ENCODE results near the gene GMDS.

Gene GMDS

GRCh38 chr6:1858196-1858595 is 387.2 kb downstream of the GMDS start:
- Histone ChIP-seq H3K4me3 (ENCODE audit: low read length) (no peak overlapping the region), H3K9ac (ENCODE audit: low read length) (no peak overlapping the region), H3K27ac (ENCODE audit: low read length) (no peak overlapping the region), H3K4me1 (ENCODE audit: low read length) (no peaks in the 10 kb centered on the region), H3K79me2 (ENCODE audit: low read length) (no peaks in the 10 kb centered on the region), H3F3A (ENCODE audit: insufficient read depth, low read length) (no peaks in the 10 kb centered on the region), H3K27me3 (replicated peaks; ENCODE audit: insufficient read depth, low read length) (no peaks in the 10 kb centered on the region), H3K9me3 (replicated peaks; ENCODE audit: insufficient read depth, low read length) (no peaks in the 10 kb centered on the region), H3K9me2 (replicated peaks; ENCODE audit: insufficient read depth, low read length) (no peaks in the 10 kb centered on the region), H3K36me3 (replicated peaks; ENCODE audit: insufficient read depth, low read length) (no peaks in the 10 kb centered on the region), H2AFZ (ENCODE audit: low read length) (no peak overlapping the region), H4K20me1 (ENCODE audit: insufficient read depth, low read length) (no peaks in the 10 kb centered on the region), H3K4me2 (ENCODE audit: low read depth, low read length) (no peak overlapping the region)
- TF ChIP-seq EZH2 (optimal IDR thresholded peaks at IDR 0.05; ENCODE audit: low read depth, low read length) (no peak), EZH2phosphoT487 (IDR thresholded peaks at IDR 0.05; ENCODE audit: low read length) (no peak), CTCF (IDR thresholded peaks at IDR 0.05; ENCODE audit: low read length) (no peak)
- DNase-seq: no peak

DNA sequence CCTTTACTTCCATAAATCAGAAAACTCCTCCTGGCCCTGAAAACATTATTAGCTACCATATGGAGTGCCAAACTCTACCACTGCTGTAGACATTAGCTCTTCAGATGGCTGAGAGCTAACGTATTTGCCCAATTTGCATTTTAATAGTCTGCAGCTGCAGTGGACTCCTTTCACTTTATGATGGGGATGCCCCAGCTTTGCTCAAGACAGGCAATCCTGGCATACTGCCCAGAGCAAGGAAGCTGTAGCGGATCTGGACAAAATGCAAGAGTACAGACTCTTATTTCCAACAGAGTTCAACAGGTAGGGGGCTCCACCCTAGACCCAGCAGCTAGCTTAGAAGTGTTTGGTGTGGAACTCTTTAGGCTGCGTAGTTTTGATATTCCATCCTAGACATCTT is 389.0 kb downstream of the GMDS start:
- no peaks in the 10 kb centered on the region for H3K27me3 ChIP-seq (replicated peaks; ENCODE audit: insufficient read depth, low read length)
- no peak overlapping the region for H3K4me2 ChIP-seq (ENCODE audit: low read depth, low read length)
- H4K20me1 ChIP-seq (ENCODE audit: insufficient read depth, low read length): no peaks in the 10 kb centered on the region
- H3F3A ChIP-seq (ENCODE audit: insufficient read depth, low read length): no peaks in the 10 kb centered on the region
- H3K36me3 ChIP-seq (replicated peaks; ENCODE audit: insufficient read depth, low read length): no peaks in the 10 kb centered on the region
- H3K79me2 ChIP-seq (ENCODE audit: low read length): no peaks in the 10 kb centered on the region
- no peaks in the 10 kb centered on the region for H3K4me1 ChIP-seq (ENCODE audit: low read length)
- H3K4me3 ChIP-seq (ENCODE audit: low read length): no peak overlapping the region
- no peaks in the 10 kb centered on the region for H3K9me3 ChIP-seq (replicated peaks; ENCODE audit: insufficient read depth, low read length)
- no peak overlapping the region for H2AFZ ChIP-seq (ENCODE audit: low read length)
- H3K27ac ChIP-seq (ENCODE audit: low read length): no peak overlapping the region
- TF ChIP-seq EZH2 (optimal IDR thresholded peaks at IDR 0.05; ENCODE audit: low read depth, low read length): no peak
- no peak for TF ChIP-seq EZH2phosphoT487 (IDR thresholded peaks at IDR 0.05; ENCODE audit: low read length)
- TF ChIP-seq CTCF (IDR thresholded peaks at IDR 0.05; ENCODE audit: low read length): no peak
- peak; percentile 63 for DNase-seq
- no peak overlapping the region for H3K9ac ChIP-seq (ENCODE audit: low read length)
- H3K9me2 ChIP-seq (replicated peaks; ENCODE audit: insufficient read depth, low read length): no peaks in the 10 kb centered on the region

DNA sequence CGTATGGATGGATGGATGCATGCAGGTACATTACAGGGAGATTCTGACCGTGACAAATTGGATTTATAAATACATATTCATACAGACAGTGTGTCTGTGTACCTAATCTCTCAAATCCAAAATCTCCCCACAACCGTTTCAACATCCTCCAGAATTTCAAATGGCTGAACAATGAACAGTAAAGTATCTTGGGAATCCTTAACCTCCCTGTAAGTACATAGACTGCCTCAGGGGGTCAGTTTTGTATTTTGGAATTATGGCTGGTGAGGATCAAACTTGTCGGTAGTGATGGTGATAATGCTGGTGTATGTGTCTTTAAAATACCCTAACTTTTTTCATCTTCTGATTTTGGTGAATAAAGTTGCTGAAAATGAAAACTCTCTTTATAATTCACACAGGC is 389.5 kb downstream of the GMDS start:
- H3K9ac ChIP-seq (ENCODE audit: low read length): no peak overlapping the region
- no peaks in the 10 kb centered on the region for H3K79me2 ChIP-seq (ENCODE audit: low read length)
- DNase-seq: no peak
- no peaks in the 10 kb centered on the region for H3K4me1 ChIP-seq (ENCODE audit: low read length)
- H3K36me3 ChIP-seq (replicated peaks; ENCODE audit: insufficient read depth, low read length): no peaks in the 10 kb centered on the region
- no peak for TF ChIP-seq CTCF (IDR thresholded peaks at IDR 0.05; ENCODE audit: low read length)
- TF ChIP-seq EZH2phosphoT487 (IDR thresholded peaks at IDR 0.05; ENCODE audit: low read length): no peak
- TF ChIP-seq EZH2 (optimal IDR thresholded peaks at IDR 0.05; ENCODE audit: low read depth, low read length): no peak
- H4K20me1 ChIP-seq (ENCODE audit: insufficient read depth, low read length): no peaks in the 10 kb centered on the region
- H3K4me2 ChIP-seq (ENCODE audit: low read depth, low read length): no peak overlapping the region
- no peak overlapping the region for H3K27ac ChIP-seq (ENCODE audit: low read length)
- H3K4me3 ChIP-seq (ENCODE audit: low read length): no peak overlapping the region
- no peaks in the 10 kb centered on the region for H3K9me3 ChIP-seq (replicated peaks; ENCODE audit: insufficient read depth, low read length)
- H3K9me2 ChIP-seq (replicated peaks; ENCODE audit: insufficient read depth, low read length): no peaks in the 10 kb centered on the region
- H3K27me3 ChIP-seq (replicated peaks; ENCODE audit: insufficient read depth, low read length): no peaks in the 10 kb centered on the region
- H2AFZ ChIP-seq (ENCODE audit: low read length): no peak overlapping the region
- H3F3A ChIP-seq (ENCODE audit: insufficient read depth, low read length): no peaks in the 10 kb centered on the region
